HG03442 (cell line): Measurements from ENCODE around the gene RNFT2.

ENCODE experiments used
- ATAC-seq: cut with Tn5 transposase; IDR thresholded peaks from one replicate; pipeline ENCODE4 v1.9.1; 2021; ENCODE audit warnings: mild to moderate bottlenecking, moderate library complexity; ENCODE audit not compliant: unreplicated experiment

The RNFT2 gene

GRCh38 chr12:116897476-116897875 is 159.4 kb downstream of the RNFT2 start:
- ATAC-seq, result no peak

GRCh38 chr12:116898669-116899068 is 160.6 kb downstream of the RNFT2 start:
- ATAC-seq, result no peak

DNA sequence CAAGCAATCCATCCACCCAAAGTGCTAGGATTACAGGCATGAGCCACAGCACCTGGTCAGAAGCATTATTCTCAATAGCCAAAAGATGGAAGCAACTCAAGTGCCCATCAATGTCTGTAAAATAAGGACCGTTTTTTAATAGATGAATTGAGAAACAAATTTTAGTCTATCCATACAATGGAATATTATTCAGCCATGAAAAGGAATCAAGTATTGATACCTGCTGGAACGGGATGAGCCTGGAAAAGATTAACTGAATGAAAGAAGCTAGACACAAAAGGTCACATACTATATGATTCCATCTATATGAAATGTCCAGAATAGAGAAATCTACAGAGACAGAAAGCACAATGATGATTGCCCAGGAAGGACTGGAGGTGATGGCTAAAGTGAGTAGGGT is 163.5 kb downstream of the RNFT2 start:
- ATAC-seq, result no peak
